OCI-LY3 (cell line): ENCODE data around the gene EXOC4.

Experiments used
- H2AFZ ChIP-seq: fragments of 200-600, 300-600 bp; shearing (Covaris generic); 2 replicates; pipeline ENCODE4 v1.6.0; 2014; ENCODE audit warnings: antibody characterized with exemption, low read depth, low read length
- H3K27ac ChIP-seq: fragments of 200-600, 300-600 bp; sonication (generic); 2 replicates; pipeline ENCODE4 v1.5.1; 2014; ENCODE audit warnings: mild to moderate bottlenecking, low read length, moderate library complexity, mixed read lengths
- H3K27me3 ChIP-seq: fragments of 200-600, 300-600 bp; sonication (generic); 2 replicates; pipeline ENCODE4 v1.6.1; 2014; ENCODE audit warnings: low read depth, low read length, mixed read lengths
- H3K36me3 ChIP-seq: fragments of 200-600, 300-600 bp; sonication (generic); replicated peaks from 2 replicates; pipeline ENCODE3; 2014; ENCODE audit warnings: low read depth, low read length, mixed read lengths
- H3K4me1 ChIP-seq: fragments of 300-600, 200-600 bp; sonication (generic); 2 replicates; pipeline ENCODE4 v1.6.1; 2014; ENCODE audit warnings: low read length, mixed read lengths
- H3K4me2 ChIP-seq: fragments of 200-600, 300-600 bp; sonication (generic); 2 replicates; pipeline ENCODE4 v1.6.1; 2014; ENCODE audit warnings: low read length, mixed read lengths
- H3K4me3 ChIP-seq: fragments of 300-600, 200-600 bp; sonication (generic); 2 replicates; pipeline ENCODE4 v1.5.1; 2014; ENCODE audit warnings: antibody characterized with exemption, mild to moderate bottlenecking, low read length, moderate library complexity
- H3K79me2 ChIP-seq: fragments of 300-600, 200-600 bp; shearing (Covaris generic); 2 replicates; pipeline ENCODE4 v1.6.1; 2014; ENCODE audit warnings: mild to moderate bottlenecking, low read length, mixed read lengths
- H3K9ac ChIP-seq: fragments of 300-600, 200-600 bp; shearing (Covaris generic); 2 replicates; pipeline ENCODE4 v1.6.0; 2014; ENCODE audit warnings: mild to moderate bottlenecking, low read length, moderate library complexity
- H3K9me3 ChIP-seq: fragments of 200-600, 300-600 bp; shearing (Covaris generic); 2 replicates; pipeline ENCODE4 v1.6.1; 2014; ENCODE audit warnings: low read length, mixed read lengths; ENCODE audit not compliant: insufficient read depth
- H4K20me1 ChIP-seq: fragments of 200-600, 300-600 bp; sonication (generic); 2 replicates; pipeline ENCODE4 v1.6.1; 2016; ENCODE audit warnings: low read length, mixed read lengths; ENCODE audit not compliant: insufficient read depth
- EZH2phosphoT487 ChIP-seq: fragments of 200-600 bp; shearing (Covaris generic); IDR thresholded peaks from 2 replicates; pipeline ENCODE4 v1.6.1; 2018; ENCODE audit warnings: antibody characterized with exemption, mixed run types, low read depth
- TF ChIP-seq, protein P1 (sequence below): fragments of 200-600, 300-600 bp; sonication (generic); IDR thresholded peaks from 2 replicates; pipeline ENCODE4 v1.5.1; 2014; ENCODE audit warnings: antibody characterized with exemption, low read length, low read depth

EXOC4 gene

GRCh38 chr7:134068670-134069069 lies 815.8 kb downstream of the EXOC4 start:
- Histone ChIP-seq H3K36me3 (no peaks in the 10 kb centered on the region), H3K4me1 (peaks cover 22% of the 10 kb centered on the region), H4K20me1 (no peaks in the 10 kb centered on the region), H3K27ac (no peak overlapping the region), H3K9me3 (no peaks in the 10 kb centered on the region), H3K79me2 (no peaks in the 10 kb centered on the region), H3K9ac (no peak overlapping the region), H3K4me2 (no peak overlapping the region), H2AFZ (no peak overlapping the region), H3K4me3 (no peak overlapping the region), H3K27me3 (no peaks in the 10 kb centered on the region)
- no peak for TF ChIP-seq EZH2phosphoT487
- TF ChIP-seq, protein P1, sequence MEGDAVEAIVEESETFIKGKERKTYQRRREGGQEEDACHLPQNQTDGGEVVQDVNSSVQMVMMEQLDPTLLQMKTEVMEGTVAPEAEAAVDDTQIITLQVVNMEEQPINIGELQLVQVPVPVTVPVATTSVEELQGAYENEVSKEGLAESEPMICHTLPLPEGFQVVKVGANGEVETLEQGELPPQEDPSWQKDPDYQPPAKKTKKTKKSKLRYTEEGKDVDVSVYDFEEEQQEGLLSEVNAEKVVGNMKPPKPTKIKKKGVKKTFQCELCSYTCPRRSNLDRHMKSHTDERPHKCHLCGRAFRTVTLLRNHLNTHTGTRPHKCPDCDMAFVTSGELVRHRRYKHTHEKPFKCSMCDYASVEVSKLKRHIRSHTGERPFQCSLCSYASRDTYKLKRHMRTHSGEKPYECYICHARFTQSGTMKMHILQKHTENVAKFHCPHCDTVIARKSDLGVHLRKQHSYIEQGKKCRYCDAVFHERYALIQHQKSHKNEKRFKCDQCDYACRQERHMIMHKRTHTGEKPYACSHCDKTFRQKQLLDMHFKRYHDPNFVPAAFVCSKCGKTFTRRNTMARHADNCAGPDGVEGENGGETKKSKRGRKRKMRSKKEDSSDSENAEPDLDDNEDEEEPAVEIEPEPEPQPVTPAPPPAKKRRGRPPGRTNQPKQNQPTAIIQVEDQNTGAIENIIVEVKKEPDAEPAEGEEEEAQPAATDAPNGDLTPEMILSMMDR = no peak

- H3K9me3 ChIP-seq = no peaks in the 10 kb centered on the region
- no peak overlapping the region for H2AFZ ChIP-seq
- no peak overlapping the region for H3K27ac ChIP-seq
- no peak overlapping the region for H3K4me3 ChIP-seq
- no peaks in the 10 kb centered on the region for H3K36me3 ChIP-seq
- no peaks in the 10 kb centered on the region for H3K27me3 ChIP-seq
- H4K20me1 ChIP-seq = no peaks in the 10 kb centered on the region
- H3K4me1 ChIP-seq = peaks cover 22% of the 10 kb centered on the region
- no peak overlapping the region for H3K4me2 ChIP-seq
- TF ChIP-seq, protein P1 = no peak
- no peak for TF ChIP-seq EZH2phosphoT487
- no peak overlapping the region for H3K9ac ChIP-seq
- no peaks in the 10 kb centered on the region for H3K79me2 ChIP-seq
Observed at GRCh38 chr7:134069187-134069586, 816.3 kb downstream of the EXOC4 start.

GRCh38 chr7:134070673-134071072 lies 817.8 kb downstream of the EXOC4 start:
- Histone ChIP-seq H3K4me1 (peaks cover 22% of the 10 kb centered on the region), H3K9me3 (peaks cover 1% of the 10 kb centered on the region; the same call in 1 of the 2 replicates), H3K9ac (no peak overlapping the region), H3K79me2 (no peaks in the 10 kb centered on the region), H3K4me2 (no peak overlapping the region), H4K20me1 (no peaks in the 10 kb centered on the region), H3K4me3 (no peak overlapping the region), H2AFZ (no peak overlapping the region), H3K27me3 (no peaks in the 10 kb centered on the region), H3K36me3 (no peaks in the 10 kb centered on the region), H3K27ac (no peak overlapping the region)
- TF ChIP-seq, protein P1 = no peak
- TF ChIP-seq EZH2phosphoT487 = no peak

DNA sequence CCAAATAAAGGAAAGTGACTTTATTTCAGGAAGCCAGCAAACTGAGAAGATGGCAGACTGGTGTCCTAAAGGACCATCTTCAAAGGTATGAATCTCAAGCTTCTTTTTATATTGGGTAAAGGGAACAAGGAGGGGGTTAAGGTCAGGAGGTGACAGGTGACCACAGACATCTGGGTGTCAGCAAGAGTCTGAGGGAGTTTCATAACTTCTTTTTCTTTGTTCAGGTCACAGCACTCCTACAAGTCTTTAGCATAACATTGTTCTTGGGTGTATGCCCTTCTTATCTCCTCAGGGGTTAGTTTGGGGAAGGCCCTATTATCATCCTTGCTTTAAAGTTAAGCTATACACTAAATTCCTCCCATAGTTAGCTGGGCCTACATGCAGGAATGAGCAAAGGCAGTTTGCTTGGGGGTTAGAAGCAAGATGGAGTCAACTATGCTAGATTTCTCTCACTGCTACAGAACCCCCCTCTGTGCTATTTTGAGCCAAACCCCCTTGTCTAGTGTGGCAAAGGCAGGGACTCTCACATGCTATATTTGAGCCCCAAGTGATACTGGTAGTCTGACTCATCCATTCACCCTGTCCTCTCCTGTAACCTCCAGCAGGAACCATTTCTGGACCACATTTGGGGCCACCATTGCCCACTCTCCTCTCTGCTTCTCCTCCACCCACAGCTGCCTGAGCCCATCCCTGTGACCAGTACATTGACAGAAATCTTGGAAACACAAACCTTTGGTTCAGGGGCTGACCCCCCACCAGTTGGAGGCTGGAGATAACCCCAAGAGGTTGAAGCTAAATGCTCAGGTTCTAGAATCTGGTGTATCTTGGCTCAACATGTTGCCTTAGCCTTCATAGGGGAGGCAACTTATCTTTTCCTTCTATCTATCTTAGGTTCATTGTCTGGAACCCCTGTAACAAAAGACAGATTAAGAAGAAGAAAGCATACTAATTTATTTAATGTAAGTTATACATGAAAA lies 818.8 kb downstream of the EXOC4 start:
- Histone ChIP-seq H2AFZ (no peak overlapping the region), H4K20me1 (no peaks in the 10 kb centered on the region), H3K9ac (no peak overlapping the region), H3K4me1 (peaks cover 22% of the 10 kb centered on the region), H3K79me2 (no peaks in the 10 kb centered on the region), H3K4me3 (no peak overlapping the region), H3K27ac (no peak overlapping the region), H3K4me2 (no peak overlapping the region), H3K27me3 (no peaks in the 10 kb centered on the region), H3K9me3 (peaks cover 4% of the 10 kb centered on the region; the same call in 1 of the 2 replicates), H3K36me3 (peaks cover under 1% of the 10 kb centered on the region)
- no peak for TF ChIP-seq EZH2phosphoT487
- TF ChIP-seq, protein P1 = no peak
